Uterus (tissue), 2 donors: ENCODE measurements around the gene TRAF6.

Source experiments
- CTCF ChIP-seq, 4 experiments: fragments of 200-600 bp in 2 of 4; fragments of 450-650 bp in 2 of 4; sonication (generic) in 2 of 4; IDR thresholded peaks; one replicate each; pipeline ENCODE4 v1.5.1; 2016 to 2019; ENCODE audit warnings: antibody characterized with exemption in 4 of 4, mild to moderate bottlenecking in 2 of 4, moderate library complexity in 1 of 4
- POLR2A ChIP-seq, 2 donors: fragments of 450-650 bp; IDR thresholded peaks; one replicate each; pipeline ENCODE4 v1.6.1; 2016; ENCODE audit warnings: antibody characterized with exemption in 2 of 2, mild to moderate bottlenecking in 1 of 2, moderate library complexity in 1 of 2

GRCh38 chr11:36452236-36452940, 57.7 kb downstream of the TRAF6 start:
- TF ChIP-seq CTCF (IDR thresholded peaks at IDR 0.05) (no peak), POLR2A (IDR thresholded peaks at IDR 0.05) (no peak)
